SK-N-SH (cell line): Measurements from ENCODE around the gene ITSN1. TPM values are rescaled to one million over a fixed set of nuclear protein-coding genes. Genes with fewer than 3 reads are reported as not detected.

ENCODE experiments used
- CTCF ChIA-PET: fragments of 300-600, 350-600 bp; formaldehyde crosslinking; extraction: SDS; loops from one replicate; lab custom pipeline; 2021; lab: Yijun Ruan, JAX
- POLR2A ChIA-PET: fragments of 350-600 bp; sonication (Branson Sonifier 250); formaldehyde crosslinking; extraction: SDS; loops from one replicate; lab custom pipeline; 2020; ENCODE audit warnings: antibody characterized with exemption, inconsistent platforms; lab: Yijun Ruan, JAX
- DNase-seq: peaks from one replicate; pipeline ENCODE4 v3.0.0; 2012
- H2AFZ ChIP-seq: fragments of 200-600 bp; sonication (generic); 2 replicates; pipeline ENCODE4 v1.8.1; 2016; ENCODE audit warnings: antibody characterized with exemption, mild to moderate bottlenecking, low read depth
- H3F3A ChIP-seq: fragments of 200-600 bp; sonication (generic); replicated peaks from 2 replicates; pipeline ENCODE3; 2016; ENCODE audit warnings: antibody characterized with exemption, mild to moderate bottlenecking; ENCODE audit not compliant: insufficient read depth
- H3K27ac ChIP-seq, 2 experiments: fragments of 200-500 bp in 1 of 2; fragments of 200-600 bp in 1 of 2; sonication (Bioruptor generic) in 1 of 2; sonication (generic), shearing (Covaris generic) in 1 of 2; 2 replicates each; pipeline versions ENCODE4 v1.5.1 to v1.6.1; 2014 to 2016; ENCODE audit warnings: low read depth in 2 of 2, inconsistent platforms in 1 of 2, low read length in 1 of 2, mild to moderate bottlenecking in 1 of 2, mixed read lengths in 1 of 2
- H3K27me3 ChIP-seq: fragments of 200-600 bp; sonication (generic), shearing (Covaris generic); 2 replicates; pipeline ENCODE4 v1.6.1; 2016; ENCODE audit warnings: mixed run types; ENCODE audit not compliant: insufficient read depth
- H3K36me3 ChIP-seq, 2 experiments: fragments of 200-500 bp in 1 of 2; fragments of 200-600 bp in 1 of 2; sonication (Bioruptor generic) in 1 of 2; sonication (generic) in 1 of 2; replicated peaks in 1 of 2; 2 replicates each; pipeline versions ENCODE3 to v1.5.1; 2014 to 2016; ENCODE audit warnings: low read length in 1 of 2, mild to moderate bottlenecking in 1 of 2; ENCODE audit not compliant: insufficient read depth in 2 of 2, control insufficient read depth in 1 of 2
- H3K4me1 ChIP-seq, 2 experiments: fragments of 200-500 bp in 1 of 2; fragments of 200-600 bp in 1 of 2; sonication (Bioruptor generic) in 1 of 2; sonication (generic), shearing (Covaris generic) in 1 of 2; 2 replicates each; pipeline versions ENCODE4 v1.5.1 to v1.6.1; 2014 to 2016; ENCODE audit warnings: low read depth in 1 of 2, low read length in 1 of 2, mixed run types in 1 of 2; ENCODE audit not compliant: insufficient read depth in 2 of 2, control insufficient read depth in 1 of 2
- H3K4me2 ChIP-seq: fragments of 200-600 bp; sonication (generic), shearing (Covaris generic); 2 replicates; pipeline ENCODE4 v1.6.1; 2017; ENCODE audit warnings: mixed run types
- H3K4me3 ChIP-seq, 2 experiments: fragments of 200-500 bp in 1 of 2; fragments of 200-600 bp in 1 of 2; sonication (Bioruptor generic) in 1 of 2; sonication (generic), shearing (Covaris generic) in 1 of 2; 2 replicates each; pipeline versions ENCODE4 v1.5.1 to v1.8.1; 2014 to 2016; ENCODE audit warnings: low read depth in 2 of 2, inconsistent platforms in 1 of 2, low read length in 1 of 2, mild to moderate bottlenecking in 1 of 2, mixed read lengths in 1 of 2, moderate library complexity in 1 of 2
- H3K79me2 ChIP-seq: fragments of 200-600 bp; sonication (generic); 2 replicates; pipeline ENCODE4 v1.8.1; 2017; ENCODE audit warnings: mild to moderate bottlenecking; ENCODE audit not compliant: insufficient read depth
- H3K9ac ChIP-seq: fragments of 200-600 bp; sonication (generic); 2 replicates; pipeline ENCODE4 v1.6.1; 2017; ENCODE audit warnings: mixed run types
- H3K9me2 ChIP-seq: fragments of 200-600 bp; sonication (generic); 2 replicates; pipeline ENCODE4 v1.6.1; 2017; ENCODE audit warnings: mixed run types
- H3K9me3 ChIP-seq: fragments of 200-600 bp; sonication (generic); 2 replicates; pipeline ENCODE4 v1.6.1; 2017; ENCODE audit warnings: mixed run types, mild to moderate bottlenecking, moderate library complexity
- H4K20me1 ChIP-seq: fragments of 200-600 bp; sonication (generic); 2 replicates; pipeline ENCODE4 v1.6.1; 2017; ENCODE audit warnings: mild to moderate bottlenecking, mixed run types; ENCODE audit not compliant: insufficient read depth
- CHD2 ChIP-seq: fragments of 150-350 bp; IDR thresholded peaks from 2 replicates; pipeline ENCODE4 v1.6.1; 2018; ENCODE audit warnings: low read length; ENCODE audit not compliant: partially characterized antibody
- EP300 ChIP-seq, 2 experiments: IDR thresholded peaks; 2 replicates each; pipeline versions ENCODE4 v1.4.0 to v1.6.1; 2012; ENCODE audit warnings: borderline replicate concordance in 1 of 2, low read depth in 1 of 2, low read length in 1 of 2
- FOXJ3 ChIP-seq: sonication (generic); formaldehyde crosslinking; IDR thresholded peaks from 2 replicates; pipeline ENCODE4 v1.5.1; 2020; ENCODE audit warnings: mild to moderate bottlenecking, missing genetic modification reagents
- FOXM1 ChIP-seq: IDR thresholded peaks from 2 replicates; pipeline ENCODE4 v1.4.0; 2012; ENCODE audit warnings: low read depth, mild to moderate bottlenecking
- GATA2 ChIP-seq: sonication (generic); formaldehyde crosslinking; IDR thresholded peaks from 2 replicates; pipeline ENCODE4 v1.5.0; 2020; ENCODE audit warnings: mild to moderate bottlenecking, missing genetic modification reagents
- IRF3 ChIP-seq: fragments of 150-350 bp; IDR thresholded peaks from 2 replicates; pipeline ENCODE4 v1.6.1; 2016; ENCODE audit warnings: mild to moderate bottlenecking, low read depth, low read length
- JUND ChIP-seq: IDR thresholded peaks from 2 replicates; pipeline ENCODE4 v1.4.0; 2012
- MEF2A ChIP-seq: IDR thresholded peaks from 2 replicates; pipeline ENCODE4 v1.4.0; 2012; ENCODE audit warnings: low read depth, borderline replicate concordance
- MXI1 ChIP-seq: IDR thresholded peaks from 2 replicates; pipeline ENCODE4 v1.6.1; 2012; ENCODE audit warnings: mild to moderate bottlenecking, low read depth, low read length, improper control_type of control experiment
- NFIC ChIP-seq: IDR thresholded peaks from 2 replicates; pipeline ENCODE4 v1.4.0; 2012; ENCODE audit warnings: borderline replicate concordance
- PBX3 ChIP-seq: IDR thresholded peaks from 2 replicates; pipeline ENCODE4; 2012
- POLR2AphosphoS5 ChIP-seq: IDR thresholded peaks from 2 replicates; pipeline ENCODE4 v1.6.1; 2012; ENCODE audit warnings: low read depth, low read length
- RFX5 ChIP-seq: IDR thresholded peaks from 2 replicates; pipeline ENCODE4 v1.6.1; 2012; ENCODE audit warnings: mild to moderate bottlenecking, improper control_type of control experiment, low read length
- RXRA ChIP-seq: IDR thresholded peaks from 2 replicates; pipeline ENCODE4 v1.4.0; 2012; ENCODE audit warnings: low read depth, mild to moderate bottlenecking, borderline replicate concordance
- SIN3A ChIP-seq: IDR thresholded peaks from 2 replicates; pipeline ENCODE4 v1.6.1; 2012; ENCODE audit warnings: low read depth, mild to moderate bottlenecking, low read length, moderate library complexity, borderline replicate concordance
- SMC3 ChIP-seq: IDR thresholded peaks from 2 replicates; pipeline ENCODE4 v1.6.1; 2012; ENCODE audit warnings: low read depth, low read length, improper control_type of control experiment
- TEAD4 ChIP-seq: IDR thresholded peaks from 2 replicates; pipeline ENCODE4 v1.4.0; 2012; ENCODE audit warnings: mild to moderate bottlenecking, borderline replicate concordance; ENCODE audit not compliant: insufficient read depth
- USF1 ChIP-seq: IDR thresholded peaks from 2 replicates; pipeline ENCODE4 v1.4.0; 2012; ENCODE audit warnings: low read depth, borderline replicate concordance
- YY1 ChIP-seq: IDR thresholded peaks from 2 replicates; pipeline ENCODE4 v1.4.0; 2012; ENCODE audit warnings: low read depth, mild to moderate bottlenecking
- WGBS: methylation state at CpG from one replicate; pipeline ENCODE4 v1.1.6; 2017; ENCODE audit warnings: low lambda C conversion rate; 5-methylcytosine and 5-hydroxymethylcytosine counted together
- polyA plus RNA-seq, 3 experiments: library from polyadenylated mRNA; depleted of rRNA; stranded (reverse); fragments of >200 nt; gene quantifications; 2 replicates each; pipeline ENCODE4 v1.2.3, GENCODE V29; 2012

Gene ITSN1
- polyA plus RNA-seq, 1 of the 3 experiments (the other 2 are of a cell fraction), result 27.8 TPM

- TF ChIP-seq RFX5, result no peak
- no peak for TF ChIP-seq MEF2A
- no peak for TF ChIP-seq TEAD4
- no peak for TF ChIP-seq GATA2 (CRISPR knock-in tag)
- TF ChIP-seq RXRA, result no peak
- TF ChIP-seq PBX3, result no peak
- TF ChIP-seq FOXM1, result no peak
- no peak for TF ChIP-seq FOXJ3
- no peak for TF ChIP-seq IRF3
- TF ChIP-seq POLR2AphosphoS5, result no peak
Measured at GRCh38 chr21:33885172-33885514, 242.8 kb downstream of the ITSN1 start (continued).

GRCh38 chr21:33886321-33886720 lies 244.0 kb downstream of the ITSN1 start:
- 71% methylated on average over 10 of the region's 11 CpGs for WGBS
- ChIA-PET POLR2A (no interaction called here), CTCF (no interaction called here)
- no peaks in the 10 kb centered on the region for H3K9me2 ChIP-seq
- no peaks in the 10 kb centered on the region for H3K79me2 ChIP-seq
- H3K4me3 ChIP-seq, result no peak overlapping the region
- H3K27ac ChIP-seq, result no peak overlapping the region
- H3F3A ChIP-seq, result no peaks in the 10 kb centered on the region
- no peak overlapping the region for H3K4me2 ChIP-seq
- no peaks in the 10 kb centered on the region for H3K27me3 ChIP-seq
- H2AFZ ChIP-seq, result no peak overlapping the region
- H3K9me3 ChIP-seq, result no peaks in the 10 kb centered on the region
- H4K20me1 ChIP-seq, result no peaks in the 10 kb centered on the region
- no peak overlapping the region for H3K9ac ChIP-seq
- H3K4me1 ChIP-seq, result no peaks in the 10 kb centered on the region
- no peak for TF ChIP-seq YY1
- no peak for TF ChIP-seq RXRA
- TF ChIP-seq PBX3, result no peak
- no peak for TF ChIP-seq FOXJ3
- no peak for TF ChIP-seq CHD2
- no peak for TF ChIP-seq NFIC
- no peak for TF ChIP-seq SIN3A
- TF ChIP-seq GATA2 (CRISPR knock-in tag), result no peak
- no peak for TF ChIP-seq RFX5
- TF ChIP-seq JUND, result no peak
- TF ChIP-seq USF1, result no peak
- no peak for TF ChIP-seq SMC3
- no peak for TF ChIP-seq MXI1
- no peak for TF ChIP-seq EP300 (IDR thresholded peaks at IDR 0.05; ENCODE audit: borderline replicate concordance in 1 of 2, low read depth in 1 of 2, low read length in 1 of 2)
- DNase-seq, result no peak
- H3K36me3 ChIP-seq, result no peaks in the 10 kb centered on the region
